A549 (cell line): Measurements from ENCODE around the gene KRT3. TPM values are rescaled to one million over a fixed set of nuclear protein-coding genes. Genes with fewer than 3 reads are reported as not detected.

Source experiments
- ATAC-seq, 2 experiments: fragments of 200-7000 bp in 1 of 2; fragments of >200 bp in 1 of 2; cut with Nextera tagmentation in 1 of 2; cut with Tn5 transposase in 1 of 2; 3 replicates each; pipeline versions ENCODE4 v1.8.0 to v1.9.1; 2018 to 2020; ENCODE audit warnings: mild to moderate bottlenecking in 1 of 2, moderate library complexity in 1 of 2
- CTCF ChIA-PET: fragments of 300-600 bp; sonication (Branson Sonifier 250); formaldehyde crosslinking; extraction: SDS; loops from one replicate; lab custom pipeline; 2021; ENCODE audit warnings: antibody characterized with exemption, inconsistent platforms; lab: Yijun Ruan, JAX
- POLR2A ChIA-PET: fragments of 350-600 bp; formaldehyde crosslinking; extraction: SDS; loops from one replicate; lab custom pipeline; 2021; ENCODE audit warnings: antibody characterized with exemption, inconsistent platforms; lab: Yijun Ruan, JAX
- DNase-seq, 2 experiments: peaks; one replicate each; pipeline versions ENCODE4 v3.0.0 to v3.0.0-alpha.2; 2011 to 2016; ENCODE audit warnings: low read depth in 1 of 2, low spot score in 1 of 2
- FAIRE-seq: peaks from 2 replicates; lab custom pipeline; 2011; peaks lifted over from hg19 to GRCh38; lab: Jason Lieb, UNC
- H3K27ac ChIP-seq, 2 experiments: fragments of >200 bp; sonication (Bioruptor Twin); formaldehyde crosslinking; 3 replicates each; pipeline ENCODE4 v1.5.1; 2016 to 2017
- H3K4me1 ChIP-seq: fragments of >200 bp; sonication (Bioruptor Twin); formaldehyde crosslinking; 3 replicates; pipeline ENCODE4 v1.6.1; 2016
- H3K4me2 ChIP-seq: fragments of >200 bp; sonication (Bioruptor Twin); formaldehyde crosslinking; 3 replicates; pipeline ENCODE4 v1.6.1; 2016
- H3K4me3 ChIP-seq: fragments of >200 bp; sonication (Bioruptor Twin); formaldehyde crosslinking; 3 replicates; pipeline ENCODE4 v1.5.1; 2016
- H3K9me3 ChIP-seq: fragments of >200 bp; sonication (Bioruptor Twin); formaldehyde crosslinking; 3 replicates; pipeline ENCODE4 v1.6.1; 2016
- ATOH8 ChIP-seq: fragments of 250-450 bp; sonication (Bioruptor Pico); IDR thresholded peaks from 2 replicates; pipeline ENCODE4 v1.5.0; 2020; ENCODE audit warnings: low read depth, mild to moderate bottlenecking, moderate library complexity
- CEBPB ChIP-seq, 2 experiments: fragments of >200 bp in 1 of 2; sonication (Bioruptor Twin) in 1 of 2; formaldehyde crosslinking in 1 of 2; IDR thresholded peaks; 2 replicates each; pipeline ENCODE4 v1.6.1; 2012 to 2016
- CHD2 ChIP-seq: fragments of 150-350 bp; IDR thresholded peaks from 2 replicates; pipeline ENCODE4 v1.6.1; 2014; ENCODE audit warnings: low read length; ENCODE audit not compliant: partially characterized antibody
- ELK1 ChIP-seq: fragments of 150-350 bp; IDR thresholded peaks from 2 replicates; pipeline ENCODE4 v1.6.1; 2014; ENCODE audit warnings: low read depth, mild to moderate bottlenecking, low read length
- FOSB ChIP-seq: fragments of 250-450 bp; sonication (Bioruptor Pico); IDR thresholded peaks from 2 replicates; pipeline ENCODE4 v1.5.0; 2020; ENCODE audit warnings: mild to moderate bottlenecking, moderate library complexity
- FOXS1 ChIP-seq: fragments of 250-450 bp; sonication (Bioruptor Pico); IDR thresholded peaks from 2 replicates; pipeline ENCODE4 v1.5.0; 2020; ENCODE audit warnings: mild to moderate bottlenecking, moderate library complexity
- HDAC2 ChIP-seq: fragments of 200-600 bp; sonication (generic); IDR thresholded peaks from 2 replicates; pipeline ENCODE4 v1.6.1; 2016
- KDM1A ChIP-seq: fragments of 200-600 bp; sonication (generic); IDR thresholded peaks from 2 replicates; pipeline ENCODE4 v1.6.1; 2016; ENCODE audit warnings: low read depth, mild to moderate bottlenecking
- KDM5A ChIP-seq: fragments of 200-600 bp; sonication (generic); IDR thresholded peaks from 2 replicates; pipeline ENCODE4 v1.6.1; 2016; ENCODE audit warnings: antibody characterized with exemption, mild to moderate bottlenecking
- NFE2L2 ChIP-seq: fragments of 150-350 bp; conservative IDR thresholded peaks from 2 replicates; pipeline ENCODE4 v1.6.1; 2014; ENCODE audit warnings: low read length
- PHF8 ChIP-seq: fragments of 200-600 bp; sonication (generic); IDR thresholded peaks from 2 replicates; pipeline ENCODE4 v1.6.1; 2016; ENCODE audit warnings: low read depth, mild to moderate bottlenecking, antibody characterized with exemption, moderate library complexity, borderline replicate concordance
- REST ChIP-seq: fragments of 200-600 bp; sonication (generic); IDR thresholded peaks from 2 replicates; pipeline ENCODE4 v1.6.1; 2016; ENCODE audit warnings: antibody characterized with exemption, mild to moderate bottlenecking, moderate library complexity
- RNF2 ChIP-seq: fragments of 200-600 bp; sonication (generic); IDR thresholded peaks from 2 replicates; pipeline ENCODE4 v1.6.1; 2016; ENCODE audit warnings: low read depth, mild to moderate bottlenecking, antibody characterized with exemption, moderate library complexity, borderline replicate concordance
- ZC3H11A ChIP-seq: fragments of 450-650 bp; IDR thresholded peaks from 2 replicates; pipeline ENCODE4 v1.6.1; 2014; ENCODE audit warnings: antibody characterized with exemption, mild to moderate bottlenecking
- ZSCAN20 ChIP-seq: fragments of 250-450 bp; sonication (Bioruptor Pico); IDR thresholded peaks from 2 replicates; pipeline ENCODE4 v1.8.0; 2022; ENCODE audit warnings: mild to moderate bottlenecking, moderate library complexity
- WGBS: methylation state at CpG from one replicate; pipeline ENCODE4 v1.1.6; 2017; ENCODE audit errors: missing lambda C conversion rate; 5-methylcytosine and 5-hydroxymethylcytosine counted together
- polyA plus RNA-seq, 4 experiments: library from polyadenylated mRNA; depleted of rRNA in 3 of 4; stranded (reverse); fragments of >200 nt; fragmentation: RNase III in 1 of 4; extraction: RNeasy Plus Mini Kit Qiagen cat#74134 plus additional on column Dnase treatment in 1 of 4; gene quantifications; 2 replicates in 3 of 4; 3 replicates in 1 of 4; pipeline ENCODE4 v1.2.3, GENCODE V29; 2011 to 2017

KRT3 gene
- polyA plus RNA-seq, 2 of the 4 experiments (the other 2 are of a cell fraction) = 0.04 to 0.06 TPM

- Histone ChIP-seq H3K4me3 (no peak overlapping the region), H3K9me3 (no peaks in the 10 kb centered on the region)
- TF ChIP-seq FOSB (CRISPR knock-in tag) (no peak), CEBPB (IDR thresholded peaks at IDR 0.05) (no peak), HDAC2 (no peak), CHD2 (no peak), KDM1A (no peak), ATOH8 (CRISPR knock-in tag) (no peak), PHF8 (no peak), NFE2L2 (no peak)
- TF ChIP-seq, all 56 proteins: peak for 0
- ATAC-seq (no peak), FAIRE-seq (no peak), DNase-seq (no peak)
- 2% methylated on average over 2 of the region's 2 CpGs for WGBS
- H3K4me2 ChIP-seq = no peak overlapping the region
- no peak overlapping the region for H3K27ac ChIP-seq
- ChIA-PET POLR2A (no interaction called here), CTCF (interaction anchor here (0.7 to 1.3 kb wide), 6 partner anchors 9 to 368 kb away, joined by 3 to 6 read pairs (median 3); no protein-coding TSS in a partner anchor)
- no peaks in the 10 kb centered on the region for H3K4me1 ChIP-seq
Observed at GRCh38 chr12:52759218-52759617, 36.7 kb downstream of the KRT3 start.

GRCh38 chr12:52757449-52758176 lies 38.3 kb downstream of the KRT3 start:
- CTCF ChIA-PET = interaction anchor here (1.0 to 1.3 kb wide), 3 partner anchors 11 to 366 kb away, joined by 3 to 4 read pairs (median 3); no protein-coding TSS in a partner anchor
- WGBS = 0% methylated on average over 1 of the region's 1 CpG
- Histone ChIP-seq H3K9me3 (no peaks in the 10 kb centered on the region), H3K27ac (no peak overlapping the region), H3K4me2 (no peak overlapping the region), H3K4me3 (no peak overlapping the region), H3K4me1 (no peaks in the 10 kb centered on the region)
- DNase-seq (no peak), FAIRE-seq (no peak), ATAC-seq (no peak)
- TF ChIP-seq ELK1 = no peak
- TF ChIP-seq FOXS1 (CRISPR knock-in tag) = no peak
- TF ChIP-seq ZSCAN20 (CRISPR knock-in tag) = no peak
- no peak for TF ChIP-seq RNF2
- no peak for TF ChIP-seq REST
- no peak for TF ChIP-seq ZC3H11A
- TF ChIP-seq KDM5A = no peak
- TF ChIP-seq ATOH8 (CRISPR knock-in tag) = no peak
- POLR2A ChIA-PET = no interaction called here
